ENCODE results near the gene CFAP77.

Gene CFAP77

DNA sequence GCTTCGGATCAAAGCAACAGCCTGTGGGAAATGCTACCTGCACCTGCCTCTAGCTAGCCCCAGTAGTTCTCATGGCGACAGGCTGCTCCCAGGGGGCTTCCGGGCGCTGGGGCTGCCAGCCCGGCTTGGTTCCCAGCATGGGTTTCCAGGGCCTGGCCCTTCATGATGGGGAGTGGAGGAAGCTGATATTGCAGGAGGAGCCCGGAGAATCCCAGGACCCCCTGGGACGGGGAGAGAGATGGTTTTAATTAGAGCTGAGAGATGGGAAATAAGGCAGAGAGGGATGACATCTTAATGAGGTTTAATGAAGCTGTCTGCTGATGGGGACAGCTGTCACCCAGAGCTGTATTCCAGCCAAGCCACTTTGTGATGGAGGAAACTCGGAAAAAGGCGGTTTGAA, 78.6 kb downstream of the CFAP77 start:
- DNase-seq (ENCODE audit: low spot score), result no peak

- no peak for DNase-seq (ENCODE audit: low spot score)
Measured at GRCh38 chr9:132489536-132489935, 79.5 kb downstream of the CFAP77 start.

DNA sequence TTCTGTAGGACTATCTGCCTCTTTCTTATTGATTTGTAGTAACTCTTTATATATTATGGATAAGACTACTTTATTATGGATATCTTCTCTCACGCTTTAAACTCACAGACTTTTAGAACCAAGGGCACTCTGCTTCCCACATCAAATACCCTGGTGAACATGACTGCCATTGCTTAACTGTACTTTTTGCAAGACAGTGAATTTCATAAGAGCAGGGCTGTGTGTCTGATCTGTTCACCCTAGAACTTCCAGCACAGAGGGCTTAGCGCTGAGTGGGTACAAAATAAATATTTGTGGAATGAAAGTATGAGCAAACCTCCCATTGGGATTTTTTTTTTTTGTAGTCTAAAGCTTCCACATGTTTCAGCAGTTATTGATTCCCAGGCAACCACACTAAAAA, 84.8 kb downstream of the CFAP77 start:
- DNase-seq (ENCODE audit: low spot score), result no peak

DNA sequence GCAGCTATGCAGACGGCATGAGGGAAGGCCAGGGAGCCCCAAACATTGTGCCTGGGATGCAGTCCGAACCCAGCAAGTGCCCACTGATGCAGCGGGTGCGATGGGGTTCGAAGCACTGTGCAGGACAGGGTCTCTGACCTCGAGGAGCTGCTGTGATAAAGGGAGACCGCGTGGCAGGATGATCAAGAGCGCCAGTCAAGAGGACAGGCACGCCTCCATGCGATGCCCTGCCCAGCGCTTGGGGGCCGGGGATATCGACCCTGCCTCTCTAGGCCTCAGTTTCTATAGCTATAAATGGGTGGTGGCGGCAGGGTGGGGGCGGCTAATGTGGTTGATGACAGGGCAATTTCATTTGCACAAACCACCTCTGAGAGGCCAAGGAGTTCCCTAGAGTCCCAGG, 87.7 kb downstream of the CFAP77 start:
- no peak for DNase-seq (ENCODE audit: low spot score)

GRCh38 chr9:132498531-132499210, 88.7 kb downstream of the CFAP77 start:
- DNase-seq (ENCODE audit: low spot score), result no peak

DNA sequence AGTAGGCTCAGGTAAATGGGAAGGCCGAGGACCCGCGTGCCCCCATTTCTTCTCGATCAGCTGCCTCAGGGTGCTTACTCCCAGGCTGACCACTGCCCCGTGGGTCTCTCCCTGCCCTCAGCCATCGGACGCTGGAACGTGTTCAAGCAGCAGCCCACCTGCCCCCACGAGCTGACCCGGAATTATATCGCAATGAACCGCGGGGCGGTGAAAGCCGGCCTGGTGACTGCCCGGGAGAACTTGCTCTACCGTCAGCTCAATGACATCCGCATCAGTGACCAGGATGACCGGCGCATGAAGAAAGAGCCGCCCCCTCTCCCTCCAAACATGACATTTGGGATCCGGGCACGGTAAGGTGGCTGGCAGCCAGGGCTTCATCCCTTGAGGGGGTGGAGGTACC, 89.2 kb downstream of the CFAP77 start:
- no peak for DNase-seq (ENCODE audit: low spot score)

GRCh38 chr9:132500193-132500592, 90.2 kb downstream of the CFAP77 start:
- DNase-seq (ENCODE audit: low spot score), result no peak

- DNase-seq (ENCODE audit: low spot score), result no peak
Measured at GRCh38 chr9:132502480-132502879, 92.5 kb downstream of the CFAP77 start.

DNA sequence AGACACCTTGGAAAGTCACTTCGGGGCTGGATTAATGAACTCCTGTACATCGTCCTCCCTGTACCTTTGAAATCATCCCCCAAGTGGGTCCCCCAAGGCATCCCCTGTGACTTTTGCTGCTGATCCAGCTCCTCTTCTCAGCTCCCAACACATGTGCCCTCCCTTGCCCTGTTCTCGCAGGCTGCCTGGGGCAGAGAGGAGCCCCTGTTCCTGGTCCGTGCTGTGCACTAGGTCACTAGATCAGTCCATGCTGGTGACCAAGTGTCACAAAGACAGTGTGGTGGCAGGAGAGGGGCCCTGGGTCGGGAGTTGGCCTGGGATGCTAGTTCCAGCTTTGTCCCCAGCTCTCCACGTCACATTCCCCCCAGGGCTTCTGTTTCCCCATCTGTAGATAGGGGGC, 93.1 kb downstream of the CFAP77 start:
- no peak for DNase-seq (ENCODE audit: low spot score)

GRCh38 chr9:132504488-132504887, 94.5 kb downstream of the CFAP77 start:
- DNase-seq (ENCODE audit: low spot score), result no peak

DNA sequence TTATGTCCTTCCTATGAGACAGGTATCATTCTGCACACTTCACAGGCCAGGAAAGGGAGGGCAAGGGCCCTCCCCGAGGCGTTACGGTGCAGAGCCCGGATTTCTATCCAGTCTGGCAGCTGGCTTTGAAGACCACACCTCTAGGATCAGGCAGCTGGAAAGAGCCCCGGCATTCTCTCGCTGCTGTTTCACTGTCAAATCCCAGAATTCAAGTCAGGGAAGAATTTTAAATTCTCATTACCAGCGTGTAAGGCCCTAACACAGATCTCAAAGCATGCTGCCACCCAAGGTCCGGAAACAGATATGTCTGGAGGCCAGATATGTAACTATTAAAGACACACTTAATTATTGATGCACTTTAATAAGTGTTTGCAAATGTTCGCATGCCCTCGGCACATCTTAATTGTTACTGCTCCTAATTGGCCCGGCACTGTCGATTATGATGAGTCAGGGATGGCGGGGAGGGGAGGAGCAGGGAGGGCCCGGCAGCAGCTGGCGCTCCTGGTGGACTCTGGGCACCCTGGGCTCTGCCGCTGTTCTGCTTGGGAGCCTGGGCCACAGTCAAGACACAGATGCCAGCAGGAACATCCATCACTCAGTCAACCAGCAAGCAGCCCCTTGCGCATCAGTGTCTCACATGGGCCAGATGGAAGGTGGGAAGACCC, 96.1 kb downstream of the CFAP77 start:
- DNase-seq (ENCODE audit: low spot score), result no peak

- no peak for DNase-seq (ENCODE audit: low spot score)
Measured at GRCh38 chr9:132506977-132507669, 97.1 kb downstream of the CFAP77 start.

DNA sequence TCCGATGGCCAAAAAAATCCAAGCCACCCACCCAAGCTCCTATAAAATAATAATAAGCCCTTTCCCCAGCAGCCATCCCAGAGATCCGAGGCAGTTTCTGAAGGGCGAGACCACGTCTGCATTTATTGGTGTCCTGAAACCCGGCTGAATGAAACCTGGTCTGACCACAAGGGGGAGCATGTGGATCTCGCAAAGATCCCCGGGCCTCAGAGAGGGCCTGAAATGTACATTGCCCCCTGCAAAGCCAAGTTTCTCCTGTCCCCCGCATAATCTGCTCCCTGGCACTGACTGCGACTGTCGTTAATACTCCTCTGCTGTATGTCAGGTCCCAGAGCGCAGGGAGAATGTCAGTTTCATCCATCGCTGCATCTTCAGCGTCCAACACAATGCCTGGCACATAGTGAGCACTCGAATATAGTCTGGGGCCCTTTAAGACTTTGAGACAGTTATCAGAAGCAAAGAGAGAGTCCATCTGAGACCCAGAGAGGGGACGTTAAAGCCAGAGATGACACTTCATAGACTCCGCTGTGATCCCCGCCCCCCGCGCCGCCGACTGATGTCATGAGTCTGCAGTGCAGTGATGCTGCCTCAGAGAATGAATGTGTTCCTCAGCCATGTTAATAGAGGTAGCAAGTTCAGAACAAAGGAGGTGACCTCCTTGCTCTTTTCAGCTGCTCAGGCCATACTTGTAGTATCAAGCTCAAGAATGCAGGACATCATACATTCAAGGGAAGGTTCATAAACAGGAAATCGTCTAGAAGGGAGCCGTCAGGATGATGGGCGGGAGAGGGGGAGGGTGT, 97.9 kb downstream of the CFAP77 start:
- DNase-seq (ENCODE audit: low spot score), result peak; percentile 86

GRCh38 chr9:132509928-132510874, 100.2 kb downstream of the CFAP77 start:
- no peak for DNase-seq (ENCODE audit: low spot score)

GRCh38 chr9:132511191-132511999, 101.4 kb downstream of the CFAP77 start:
- no peak for DNase-seq (ENCODE audit: low spot score)

GRCh38 chr9:132513416-132513815, 103.4 kb downstream of the CFAP77 start:
- DNase-seq (ENCODE audit: low spot score), result no peak

DNA sequence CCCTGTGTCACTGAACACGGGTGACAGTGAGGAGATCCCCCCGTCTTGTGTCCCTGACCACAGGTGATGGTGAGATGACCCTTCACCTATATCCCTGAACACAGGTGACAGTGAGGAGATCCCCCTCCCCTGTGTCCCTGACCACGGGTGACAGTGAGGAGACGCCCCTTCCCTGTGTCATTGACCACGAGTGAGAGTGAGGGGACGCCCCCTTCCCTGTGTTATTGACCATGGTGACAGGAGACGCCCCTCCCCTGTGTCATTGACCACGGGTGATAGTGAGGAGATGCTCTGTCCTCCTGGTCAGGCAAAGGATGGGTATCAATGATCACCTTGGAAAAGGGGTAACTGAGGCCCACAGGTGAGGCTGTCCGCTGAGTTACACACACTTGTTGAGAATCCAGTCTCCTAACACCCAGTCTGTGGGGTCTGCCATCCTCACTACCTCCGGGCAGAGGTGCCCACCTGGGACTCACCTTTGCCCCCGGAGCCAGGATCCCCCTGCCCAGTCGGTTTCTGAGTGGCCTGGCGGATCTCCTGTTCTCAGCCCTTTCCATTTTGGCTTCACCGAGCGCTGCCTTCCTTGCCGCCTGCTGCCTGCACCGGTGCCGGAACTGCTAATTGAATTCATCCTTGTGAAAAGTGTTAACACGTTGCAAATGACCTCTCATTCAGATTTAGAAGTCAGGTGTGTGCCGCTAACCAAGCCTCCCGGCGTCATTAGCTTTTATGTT, 104.2 kb downstream of the CFAP77 start:
- DNase-seq (ENCODE audit: low spot score), result no peak

DNA sequence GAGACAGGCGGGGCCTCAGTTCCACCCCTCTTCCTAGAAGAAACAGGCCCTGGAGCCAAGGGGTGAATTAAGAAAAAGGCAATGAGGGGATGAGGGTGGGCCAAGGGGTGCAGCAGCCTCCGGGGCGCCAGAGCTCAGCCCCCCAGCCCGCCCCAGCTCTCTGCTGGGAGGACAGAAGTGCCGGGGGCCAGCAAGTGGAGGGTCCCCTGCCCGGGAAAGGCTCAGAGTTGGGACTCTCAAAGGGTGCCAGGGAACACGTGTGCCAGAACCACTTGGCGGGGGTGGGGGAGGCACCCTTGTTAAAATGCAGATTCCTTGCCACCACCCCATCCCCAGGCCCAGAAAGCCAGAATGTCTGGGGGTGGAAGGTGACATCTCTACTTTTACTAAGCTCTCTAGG, 104.8 kb downstream of the CFAP77 start:
- no peak for DNase-seq (ENCODE audit: low spot score)

DNA sequence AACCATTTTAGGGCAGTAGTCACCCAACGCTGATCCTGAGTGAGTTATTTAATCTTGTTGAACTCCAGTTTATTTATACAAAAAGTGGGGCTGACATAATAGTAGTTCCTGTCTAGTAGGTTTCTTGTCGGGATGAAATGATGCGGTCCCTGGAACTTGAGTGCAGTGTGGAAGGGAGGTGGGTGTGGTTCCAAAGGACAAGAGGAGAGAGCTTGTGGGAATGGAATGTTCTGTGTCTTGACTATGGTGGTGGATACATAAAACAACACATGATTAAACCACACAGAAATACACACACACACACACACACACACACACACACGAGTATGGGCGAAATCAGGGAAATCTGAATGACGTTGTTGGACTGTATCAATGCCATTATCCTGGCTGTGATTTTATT, 106.3 kb downstream of the CFAP77 start:
- DNase-seq (ENCODE audit: low spot score), result no peak

DNA sequence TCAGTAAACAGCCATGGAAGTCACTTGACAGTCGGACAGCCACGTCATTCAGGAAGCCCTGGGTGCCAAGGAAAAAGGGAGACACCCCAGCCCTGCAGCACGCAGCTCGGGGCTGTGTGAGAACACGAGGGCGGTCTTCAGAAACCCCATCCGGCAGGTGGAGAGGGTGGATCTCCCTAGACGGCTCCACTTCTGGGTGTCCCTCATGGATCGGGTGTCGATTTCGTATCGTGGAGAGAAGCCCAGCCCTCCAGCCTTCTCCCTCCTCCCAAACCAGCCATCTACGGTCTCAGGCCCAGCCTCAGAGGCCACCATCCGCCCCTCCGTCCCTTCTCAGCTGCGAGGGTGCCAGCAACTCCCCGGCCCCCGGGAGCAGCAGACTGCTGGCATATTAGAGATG, 106.9 kb downstream of the CFAP77 start:
- DNase-seq (ENCODE audit: low spot score), result no peak
